KMS-11 (cell line): ENCODE results near the gene CMSS1.

ENCODE experiments used
- H2AFZ ChIP-seq: fragments of 200-600 bp; sonication (generic); 2 replicates; pipeline ENCODE4 v1.6.1; 2016; ENCODE audit warnings: antibody characterized with exemption, mixed run types, low read depth
- H3K27ac ChIP-seq: fragments of 200-600 bp; sonication (generic); 2 replicates; pipeline ENCODE4 v1.6.1; 2016; ENCODE audit warnings: mild to moderate bottlenecking, mixed run types
- H3K27me3 ChIP-seq: fragments of 200-600 bp; sonication (generic); 2 replicates; pipeline ENCODE4 v1.6.1; 2017; ENCODE audit warnings: mild to moderate bottlenecking, low read depth, mixed run types, moderate library complexity; ENCODE audit not compliant: insufficient read depth
- H3K36me3 ChIP-seq: fragments of 200-600 bp; sonication (generic); 2 replicates; pipeline ENCODE4 v1.6.1; 2017; ENCODE audit warnings: mild to moderate bottlenecking, mixed run types; ENCODE audit not compliant: insufficient read depth
- H3K4me1 ChIP-seq: fragments of 200-600 bp; sonication (generic); 2 replicates; pipeline ENCODE4 v1.6.1; 2016; ENCODE audit warnings: mild to moderate bottlenecking, low read depth, mixed run types; ENCODE audit not compliant: poor library complexity, severe bottlenecking
- H3K4me2 ChIP-seq: fragments of 200-600 bp; sonication (generic); 2 replicates; pipeline ENCODE4 v1.7.0; 2016; ENCODE audit warnings: mild to moderate bottlenecking, mixed run types
- H3K4me3 ChIP-seq: fragments of 200-600 bp; sonication (generic); IDR thresholded peaks from 2 replicates; pipeline ENCODE4 v1.6.1; 2017; ENCODE audit warnings: low read depth, low read length, mixed read lengths; ENCODE audit not compliant: insufficient read depth
- H3K79me2 ChIP-seq: fragments of 200-600 bp; sonication (generic); 2 replicates; pipeline ENCODE4 v1.6.1; 2016; ENCODE audit warnings: low read depth, mixed run types; ENCODE audit not compliant: insufficient read depth
- H3K9ac ChIP-seq: fragments of 200-600 bp; sonication (generic); 2 replicates; pipeline ENCODE4 v1.6.1; 2016; ENCODE audit warnings: mild to moderate bottlenecking, mixed run types
- H4K20me1 ChIP-seq: fragments of 200-600 bp; sonication (generic); 2 replicates; pipeline ENCODE4 v1.6.1; 2016; ENCODE audit warnings: mild to moderate bottlenecking, mixed run types; ENCODE audit not compliant: insufficient read depth
- TF ChIP-seq, protein P1 (sequence below): fragments of 200-600 bp; sonication (generic); conservative IDR thresholded peaks from 2 replicates; pipeline ENCODE4 v1.6.1; 2017; ENCODE audit warnings: low read depth, mild to moderate bottlenecking, antibody characterized with exemption, low read length, moderate library complexity, mixed read lengths

Gene CMSS1

DNA sequence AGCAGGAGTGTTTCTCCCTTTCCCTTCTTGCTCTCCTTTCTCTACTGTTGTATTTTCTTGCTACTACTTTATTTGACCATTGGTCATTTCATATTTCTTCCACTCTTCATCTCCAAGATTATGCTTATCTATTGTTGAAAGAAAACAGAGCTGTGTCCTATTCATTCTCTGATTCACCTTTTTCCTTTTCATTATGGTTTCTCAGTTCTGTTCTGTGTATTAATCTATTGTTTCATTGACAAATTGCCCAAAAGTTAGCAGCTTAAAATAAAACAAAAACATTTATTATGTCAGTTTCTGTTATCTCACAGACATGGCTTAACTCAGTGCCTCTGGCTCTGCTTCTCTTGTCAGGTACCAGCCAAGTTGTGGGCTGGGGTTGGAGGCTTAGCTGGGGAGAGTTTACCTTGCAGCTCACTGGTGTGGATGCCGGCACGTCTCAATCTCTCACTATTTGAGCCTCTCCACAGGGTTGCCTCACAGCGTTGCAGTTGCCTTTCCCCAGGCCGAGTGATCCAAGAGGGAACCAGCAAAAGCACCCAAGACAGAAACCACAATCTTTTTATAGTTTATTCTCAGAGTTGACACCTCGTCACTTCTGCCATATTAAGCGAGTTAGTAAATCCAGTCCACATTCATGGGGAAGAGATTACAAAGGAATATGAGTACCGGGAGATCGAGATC lies 333.5 kb downstream of the CMSS1 start:
- TF ChIP-seq, protein P1, sequence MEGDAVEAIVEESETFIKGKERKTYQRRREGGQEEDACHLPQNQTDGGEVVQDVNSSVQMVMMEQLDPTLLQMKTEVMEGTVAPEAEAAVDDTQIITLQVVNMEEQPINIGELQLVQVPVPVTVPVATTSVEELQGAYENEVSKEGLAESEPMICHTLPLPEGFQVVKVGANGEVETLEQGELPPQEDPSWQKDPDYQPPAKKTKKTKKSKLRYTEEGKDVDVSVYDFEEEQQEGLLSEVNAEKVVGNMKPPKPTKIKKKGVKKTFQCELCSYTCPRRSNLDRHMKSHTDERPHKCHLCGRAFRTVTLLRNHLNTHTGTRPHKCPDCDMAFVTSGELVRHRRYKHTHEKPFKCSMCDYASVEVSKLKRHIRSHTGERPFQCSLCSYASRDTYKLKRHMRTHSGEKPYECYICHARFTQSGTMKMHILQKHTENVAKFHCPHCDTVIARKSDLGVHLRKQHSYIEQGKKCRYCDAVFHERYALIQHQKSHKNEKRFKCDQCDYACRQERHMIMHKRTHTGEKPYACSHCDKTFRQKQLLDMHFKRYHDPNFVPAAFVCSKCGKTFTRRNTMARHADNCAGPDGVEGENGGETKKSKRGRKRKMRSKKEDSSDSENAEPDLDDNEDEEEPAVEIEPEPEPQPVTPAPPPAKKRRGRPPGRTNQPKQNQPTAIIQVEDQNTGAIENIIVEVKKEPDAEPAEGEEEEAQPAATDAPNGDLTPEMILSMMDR, result no peak

DNA sequence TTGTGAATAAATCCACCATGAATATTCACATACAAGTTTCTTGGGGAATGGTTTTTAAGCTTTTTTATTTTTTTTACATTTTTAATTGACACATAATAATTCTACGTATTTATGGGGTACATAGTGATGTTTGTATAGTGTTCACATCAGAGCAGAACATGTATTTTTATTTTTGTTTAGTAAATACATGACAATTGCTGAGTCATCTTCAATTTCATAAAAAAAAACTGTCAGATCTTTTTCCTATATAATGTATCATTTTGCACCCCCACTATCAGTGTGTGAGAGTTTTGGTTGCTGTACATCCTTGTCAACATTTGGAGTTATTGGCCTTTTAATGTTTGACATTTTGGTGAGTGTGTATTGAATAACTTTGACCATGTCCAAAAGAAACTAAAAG lies 336.5 kb downstream of the CMSS1 start:
- Histone ChIP-seq H4K20me1 (no peaks in the 10 kb centered on the region), H3K79me2 (no peaks in the 10 kb centered on the region), H3K27ac (no peak overlapping the region), H2AFZ (no peak overlapping the region), H3K36me3 (no peaks in the 10 kb centered on the region), H3K4me1 (no peaks in the 10 kb centered on the region), H3K4me2 (no peak overlapping the region), H3K4me3 (no peak overlapping the region), H3K27me3 (no peaks in the 10 kb centered on the region), H3K9ac (no peak overlapping the region)
- TF ChIP-seq, protein P1, result no peak

More for the DNA sequence above, 333.5 kb downstream of the CMSS1 start:
- Histone ChIP-seq H3K9ac (no peak overlapping the region), H3K4me1 (no peaks in the 10 kb centered on the region), H4K20me1 (no peaks in the 10 kb centered on the region), H3K4me3 (no peak overlapping the region), H3K27me3 (no peaks in the 10 kb centered on the region), H3K36me3 (no peaks in the 10 kb centered on the region), H3K79me2 (no peaks in the 10 kb centered on the region), H3K4me2 (no peak overlapping the region), H2AFZ (no peak overlapping the region), H3K27ac (no peak overlapping the region)

DNA sequence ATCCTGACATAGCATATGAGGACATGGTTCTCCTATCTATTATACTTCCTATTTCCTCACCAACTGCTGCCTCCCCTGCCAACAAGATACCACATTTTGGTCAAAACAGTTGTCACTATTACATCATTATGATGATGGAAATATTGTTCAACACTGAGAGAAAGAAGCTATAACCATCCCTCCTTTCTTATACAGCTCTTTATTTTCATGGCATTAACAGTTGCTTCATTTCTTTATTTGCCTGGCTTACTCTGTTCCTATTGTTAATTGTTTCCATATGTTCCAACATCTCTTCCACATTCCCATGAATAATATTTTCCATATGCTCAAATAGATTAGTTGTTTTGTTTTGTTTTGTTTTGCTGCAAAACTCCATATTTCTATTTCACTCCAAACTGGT lies 337.5 kb downstream of the CMSS1 start:
- no peaks in the 10 kb centered on the region for H3K4me1 ChIP-seq
- no peaks in the 10 kb centered on the region for H3K79me2 ChIP-seq
- H3K27ac ChIP-seq, result no peak overlapping the region
- H4K20me1 ChIP-seq, result no peaks in the 10 kb centered on the region
- TF ChIP-seq, protein P1, result no peak
- H2AFZ ChIP-seq, result no peak overlapping the region
- H3K36me3 ChIP-seq, result 0 out of 2 replicates have a peak, but pooled peaks cover 2% of the 10 kb centered on the region
- H3K4me2 ChIP-seq, result no peak overlapping the region
- H3K27me3 ChIP-seq, result no peaks in the 10 kb centered on the region
- no peak overlapping the region for H3K4me3 ChIP-seq
- no peak overlapping the region for H3K9ac ChIP-seq

DNA sequence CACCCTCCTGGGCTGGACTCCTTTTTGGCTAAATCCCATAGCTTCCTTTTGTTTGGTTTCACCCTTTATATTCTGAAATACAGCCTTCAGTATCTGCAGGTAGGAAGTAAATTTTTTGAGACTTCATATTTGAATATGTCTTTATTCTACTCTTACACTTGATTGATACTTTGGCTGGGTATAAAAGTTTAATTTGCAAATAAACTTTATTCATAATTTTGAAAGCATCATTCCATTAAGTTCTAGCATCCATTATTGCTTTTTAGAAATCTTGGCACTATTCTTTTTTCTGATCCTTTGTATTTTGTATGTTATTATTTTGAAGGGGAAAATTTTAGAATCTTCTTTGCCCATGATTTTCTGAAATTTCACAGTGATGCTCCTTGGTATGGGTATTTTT lies 337.9 kb downstream of the CMSS1 start:
- H4K20me1 ChIP-seq, result no peaks in the 10 kb centered on the region
- no peak overlapping the region for H3K4me2 ChIP-seq
- H3K36me3 ChIP-seq, result 0 out of 2 replicates have a peak, but pooled peaks cover 2% of the 10 kb centered on the region
- H3K79me2 ChIP-seq, result no peaks in the 10 kb centered on the region
- no peak overlapping the region for H3K4me3 ChIP-seq
- no peak overlapping the region for H3K27ac ChIP-seq
- no peaks in the 10 kb centered on the region for H3K4me1 ChIP-seq
- H3K9ac ChIP-seq, result no peak overlapping the region
- no peaks in the 10 kb centered on the region for H3K27me3 ChIP-seq
- H2AFZ ChIP-seq, result no peak overlapping the region
- TF ChIP-seq, protein P1, result no peak
